Measurements from ENCODE around the gene STMN3. TPM values are rescaled to one million over a fixed set of nuclear protein-coding genes. Genes with fewer than 3 reads are reported as not detected.

Gene STMN3
- total RNA-seq, 1 experiment from 2014 or later = 36.6 TPM

DNA sequence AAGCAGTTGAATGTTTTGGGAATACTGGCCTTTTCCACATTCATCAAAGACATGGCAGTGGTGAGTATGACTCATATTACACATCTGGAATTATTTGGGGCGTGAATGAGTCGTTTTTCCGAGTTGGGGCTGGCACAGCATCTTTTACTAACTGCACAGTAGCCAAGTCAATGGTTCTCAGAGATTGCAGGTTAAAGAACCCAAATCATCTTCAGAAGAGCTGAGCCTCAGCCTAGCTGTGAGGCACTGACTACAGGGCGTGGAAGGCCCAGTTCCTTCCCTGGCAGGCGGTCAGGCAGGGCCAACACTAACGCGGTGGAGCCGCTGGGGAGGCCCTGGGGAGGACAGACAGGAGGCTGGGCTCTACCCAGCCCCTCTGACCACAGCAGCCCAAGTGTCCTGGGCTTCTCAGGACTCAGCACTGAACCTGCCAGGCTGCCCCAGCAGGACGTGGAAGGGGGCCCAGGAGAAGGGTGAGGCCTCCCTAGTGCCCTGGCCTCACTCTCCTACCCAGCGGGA, 59.1 kb downstream of the STMN3 start:
- DNase-seq = no peak
- Histone ChIP-seq H3K27me3 (no peaks in the 10 kb centered on the region), H3K27ac (no peak overlapping the region), H3K4me1 (no peaks in the 10 kb centered on the region), H3K36me3 (peaks cover 5% of the 10 kb centered on the region; the same call in 1 of the 2 replicates), H3K9me3 (replicated peaks) (no peaks in the 10 kb centered on the region), H3K4me3 (no peak overlapping the region)

DNA sequence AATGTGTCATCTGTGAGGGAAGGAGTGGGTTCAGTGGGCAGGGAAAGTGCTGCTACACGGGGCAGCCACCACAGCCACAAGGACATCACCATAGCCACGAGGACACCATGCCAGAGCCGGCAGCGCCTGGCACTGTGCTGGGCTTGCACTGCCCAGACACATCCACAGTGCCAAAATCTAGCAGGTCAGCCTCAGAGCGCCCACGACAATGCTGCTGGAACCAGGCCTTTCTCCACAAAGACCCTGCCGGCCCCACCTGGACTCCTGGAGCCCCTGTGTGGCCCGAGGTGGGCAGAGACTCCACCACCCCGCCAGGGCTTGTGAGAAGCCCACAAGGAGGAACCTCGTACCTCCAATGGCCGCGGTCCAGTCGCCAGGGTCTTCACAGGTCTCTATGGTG, 60.6 kb downstream of the STMN3 start:
- Histone ChIP-seq H3K9me3 (replicated peaks) (no peaks in the 10 kb centered on the region), H3K27ac (no peak overlapping the region), H3K27me3 (no peaks in the 10 kb centered on the region), H3K36me3 (peaks cover 5% of the 10 kb centered on the region; the same call in 1 of the 2 replicates), H3K4me1 (peaks cover 6% of the 10 kb centered on the region), H3K4me3 (no peak overlapping the region)
- DNase-seq = no peak

DNA sequence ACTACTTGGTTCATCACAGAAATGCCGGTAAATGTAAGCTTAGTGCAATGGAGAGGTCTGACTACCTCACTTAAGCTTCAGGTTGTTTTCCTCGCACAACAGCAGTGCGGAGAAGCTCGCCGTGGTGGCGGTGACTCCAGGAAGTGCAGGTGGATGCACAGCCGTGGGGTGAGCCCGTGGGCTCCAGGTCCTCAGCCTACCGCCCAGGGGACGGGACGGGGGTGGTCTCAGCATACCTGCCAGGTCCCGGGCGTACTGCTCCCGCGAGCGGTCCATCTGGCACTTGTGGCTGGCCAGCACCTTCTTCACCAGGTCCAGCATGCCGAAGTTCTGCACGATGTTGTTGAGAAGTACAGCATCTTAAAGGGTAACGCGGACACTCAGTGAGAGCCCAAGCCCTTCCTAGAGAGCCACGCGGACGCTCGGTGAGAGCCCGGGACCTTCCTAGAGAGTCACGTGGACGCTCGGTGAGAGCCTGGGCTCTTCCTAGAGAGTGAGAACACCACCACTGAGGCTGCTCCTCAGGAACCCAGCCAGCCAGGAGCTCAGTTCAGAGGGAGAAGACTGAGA, 61.4 kb downstream of the STMN3 start:
- Histone ChIP-seq H3K4me3 (no peak overlapping the region), H3K36me3 (peaks cover 3% of the 10 kb centered on the region; the same call in 1 of the 2 replicates), H3K9me3 (replicated peaks) (no peaks in the 10 kb centered on the region), H3K4me1 (peaks cover 6% of the 10 kb centered on the region), H3K27me3 (no peaks in the 10 kb centered on the region), H3K27ac (no peak overlapping the region)
- DNase-seq = no peak

DNA sequence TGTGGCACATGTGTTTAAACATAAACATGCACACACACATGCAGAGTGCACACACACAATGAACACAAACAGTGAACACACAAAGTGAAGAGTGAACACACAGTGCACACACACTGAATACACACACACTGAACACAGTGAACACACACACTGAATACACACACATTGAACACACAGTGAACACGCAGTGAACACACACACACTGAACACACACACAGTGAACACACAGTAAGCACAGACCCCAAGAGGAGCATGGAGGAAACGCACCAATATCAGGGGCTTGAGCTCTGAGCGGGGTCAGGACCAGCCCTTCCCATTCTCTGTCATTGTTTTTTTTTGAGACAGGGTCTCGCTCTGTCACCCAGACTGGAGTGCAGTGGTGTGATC, 62.1 kb downstream of the STMN3 start:
- H3K27ac ChIP-seq = no peak overlapping the region
- no peak overlapping the region for H3K4me3 ChIP-seq
- DNase-seq = no peak
- no peaks in the 10 kb centered on the region for H3K27me3 ChIP-seq
- no peaks in the 10 kb centered on the region for H3K9me3 ChIP-seq (replicated peaks)
- H3K4me1 ChIP-seq = peaks cover 6% of the 10 kb centered on the region
- peaks cover 3% of the 10 kb centered on the region; the same call in 1 of the 2 replicates for H3K36me3 ChIP-seq

DNA sequence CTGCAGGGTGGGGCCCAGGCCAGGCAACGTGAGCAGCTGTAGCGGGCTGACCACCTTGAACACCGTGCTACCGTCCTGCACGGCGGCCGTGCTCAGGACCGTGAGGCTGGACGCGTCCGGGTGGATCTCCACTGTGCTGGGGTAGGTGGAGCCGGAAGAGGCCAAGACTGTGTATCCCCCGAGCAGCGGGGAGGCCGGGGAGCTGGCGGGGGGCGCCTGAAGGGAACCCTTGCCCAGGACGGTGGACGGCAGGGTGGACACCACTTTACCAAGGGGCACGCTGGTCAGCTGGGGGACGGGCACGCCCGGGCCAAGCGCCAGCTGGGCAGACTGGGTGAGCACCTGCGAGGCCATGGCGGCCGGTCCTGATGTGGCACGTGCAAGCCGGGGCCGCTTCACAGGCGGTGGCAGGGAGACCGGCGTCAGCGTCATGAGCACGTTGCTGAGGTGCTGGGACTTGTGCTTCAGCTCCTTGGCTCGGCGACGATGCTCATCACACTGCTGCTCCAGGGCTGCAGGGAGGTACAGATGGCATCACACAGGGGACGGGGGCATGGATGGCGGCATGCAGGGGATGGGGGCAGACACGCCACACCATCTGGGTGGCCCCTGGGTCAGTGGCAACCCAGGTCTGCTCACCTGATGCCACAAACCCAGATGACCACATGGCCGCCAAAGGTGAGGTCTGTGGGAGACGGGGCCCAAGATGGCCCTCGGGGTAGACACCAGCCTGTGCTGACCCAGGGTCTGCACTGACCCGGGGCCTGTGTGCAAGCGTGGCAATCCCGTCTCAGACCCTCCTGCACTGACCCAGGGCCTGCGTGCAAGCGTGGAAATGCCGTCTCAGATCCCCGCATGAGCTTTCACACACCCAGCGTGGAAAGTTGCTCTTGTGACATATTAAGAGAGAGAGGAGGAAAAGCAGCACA, 62.7 kb downstream of the STMN3 start:
- Histone ChIP-seq H3K4me3 (no peak overlapping the region), H3K4me1 (peaks cover 6% of the 10 kb centered on the region), H3K27ac (no peak overlapping the region), H3K27me3 (no peaks in the 10 kb centered on the region), H3K36me3 (peaks cover under 1% of the 10 kb centered on the region; the same call in 1 of the 2 replicates), H3K9me3 (replicated peaks) (no peaks in the 10 kb centered on the region)
- no peak for DNase-seq

Other genes starting within 250 kb of the STMN3 start
- not detected in 2 replicates for gene KCNQ2, start 180.8 kb downstream of the STMN3 start, total RNA-seq (2014; rRNA removed; shearing (Covaris generic))
- 0.76 and 1.4 TPM in 2 replicates for gene EEF1A2, start 154.3 kb downstream of the STMN3 start, total RNA-seq (2014; rRNA removed; shearing (Covaris generic))
- 149 and 171 TPM in 2 replicates for gene PPDPF, start 132.7 kb downstream of the STMN3 start, total RNA-seq (2014; rRNA removed; shearing (Covaris generic))
- 1.4 TPM in 2 replicates for gene PTK6, start 116.0 kb downstream of the STMN3 start, total RNA-seq (2014; rRNA removed; shearing (Covaris generic))
- gene SRMS, start 105.7 kb downstream of the STMN3 start, total RNA-seq (2014; rRNA removed; shearing (Covaris generic)) = not detected in 2 replicates
- 0.02 and 0.20 TPM in 2 replicates for gene FNDC11, start 99.3 kb downstream of the STMN3 start, total RNA-seq (2014; rRNA removed; shearing (Covaris generic))
- gene HELZ2, start 79.2 kb downstream of the STMN3 start, total RNA-seq (2014; rRNA removed; shearing (Covaris generic)) = 4.6 and 5.7 TPM in 2 replicates
- gene GMEB2, start 26.3 kb downstream of the STMN3 start, total RNA-seq (2014; rRNA removed; shearing (Covaris generic)) = 19.5 and 20.2 TPM in 2 replicates
- 16.7 and 25.6 TPM in 2 replicates for gene RTEL1, start 4.9 kb upstream of the STMN3 start, total RNA-seq (2014; rRNA removed; shearing (Covaris generic))
- 1.3 and 1.7 TPM in 2 replicates for gene TNFRSF6B, start 43.2 kb upstream of the STMN3 start, total RNA-seq (2014; rRNA removed; shearing (Covaris generic))
- gene ARFRP1, start 54.6 kb upstream of the STMN3 start, total RNA-seq (2014; rRNA removed; shearing (Covaris generic)) = 39.3 and 44.5 TPM in 2 replicates
- 24.9 and 26.2 TPM in 2 replicates for gene ZGPAT, start 54.6 kb upstream of the STMN3 start, total RNA-seq (2014; rRNA removed; shearing (Covaris generic))
- gene LIME1, start 83.2 kb upstream of the STMN3 start, total RNA-seq (2014; rRNA removed; shearing (Covaris generic)) = 4.5 and 10.0 TPM in 2 replicates
- gene SLC2A4RG, start 86.4 kb upstream of the STMN3 start, total RNA-seq (2014; rRNA removed; shearing (Covaris generic)) = 52.8 and 64.7 TPM in 2 replicates
- 4.0 and 5.0 TPM in 2 replicates for gene ZBTB46, start 177.8 kb upstream of the STMN3 start, total RNA-seq (2014; rRNA removed; shearing (Covaris generic))
- not detected in 2 replicates for gene ABHD16B, start 208.1 kb upstream of the STMN3 start, total RNA-seq (2014; rRNA removed; shearing (Covaris generic))
- gene TPD52L2, start 211.8 kb upstream of the STMN3 start, total RNA-seq (2014; rRNA removed; shearing (Covaris generic)) = 96.4 and 105 TPM in 2 replicates
- gene DNAJC5, start 241.7 kb upstream of the STMN3 start, total RNA-seq (2014; rRNA removed; shearing (Covaris generic)) = 79.6 and 81.1 TPM in 2 replicates